Tibial nerve (tissue), 3 donors: ENCODE results near the gene INO80B.

ENCODE experiments used
- CTCF ChIP-seq, 5 experiments: fragments of 200-600 bp in 3 of 5; fragments of 450-650 bp in 2 of 5; sonication (generic) in 3 of 5; IDR thresholded peaks; one replicate each; pipeline ENCODE4 v1.5.1; 2016 to 2019; ENCODE audit warnings: antibody characterized with exemption in 5 of 5, mild to moderate bottlenecking in 3 of 5, moderate library complexity in 2 of 5
- POLR2A ChIP-seq, 2 donors: fragments of 450-650 bp; IDR thresholded peaks; one replicate each; pipeline ENCODE4 v1.6.1; 2017; ENCODE audit warnings: antibody characterized with exemption in 2 of 2, mild to moderate bottlenecking in 2 of 2, moderate library complexity in 2 of 2

GRCh38 chr2:74502720-74503505, 48.0 kb downstream of the INO80B start:
- TF ChIP-seq CTCF (IDR thresholded peaks at IDR 0.05) (peak in 1 of 5 experiments; percentile 27), POLR2A (IDR thresholded peaks at IDR 0.05) (peak; percentile 34 to 36)
